SIG-M5 treated with dmso at 0.1 percent for 504 hours (cell line): Measurements from ENCODE around the gene FAM151A.
"Not testable (repeated sequence)": the region's sequence is repeated elsewhere in the genome, so short reads cannot be mapped to it uniquely, and the experiment has no call there.

Source experiments
- DNase-seq: peaks from one replicate; lab custom pipeline; 2025; ENCODE audit not compliant: unreplicated experiment; lab: John Stamatoyannopoulos, UW

FAM151A gene

GRCh38 chr1:54636461-54637446 lies 13.4 kb upstream of the FAM151A start:
- not testable (repeated sequence) for DNase-seq

- not testable (repeated sequence) for DNase-seq
These were observed 12.5 kb upstream of the FAM151A start for GRCh38 chr1:54635804-54636203.

GRCh38 chr1:54627196-54627595 lies 3.9 kb upstream of the FAM151A start:
- no peak for DNase-seq

DNA sequence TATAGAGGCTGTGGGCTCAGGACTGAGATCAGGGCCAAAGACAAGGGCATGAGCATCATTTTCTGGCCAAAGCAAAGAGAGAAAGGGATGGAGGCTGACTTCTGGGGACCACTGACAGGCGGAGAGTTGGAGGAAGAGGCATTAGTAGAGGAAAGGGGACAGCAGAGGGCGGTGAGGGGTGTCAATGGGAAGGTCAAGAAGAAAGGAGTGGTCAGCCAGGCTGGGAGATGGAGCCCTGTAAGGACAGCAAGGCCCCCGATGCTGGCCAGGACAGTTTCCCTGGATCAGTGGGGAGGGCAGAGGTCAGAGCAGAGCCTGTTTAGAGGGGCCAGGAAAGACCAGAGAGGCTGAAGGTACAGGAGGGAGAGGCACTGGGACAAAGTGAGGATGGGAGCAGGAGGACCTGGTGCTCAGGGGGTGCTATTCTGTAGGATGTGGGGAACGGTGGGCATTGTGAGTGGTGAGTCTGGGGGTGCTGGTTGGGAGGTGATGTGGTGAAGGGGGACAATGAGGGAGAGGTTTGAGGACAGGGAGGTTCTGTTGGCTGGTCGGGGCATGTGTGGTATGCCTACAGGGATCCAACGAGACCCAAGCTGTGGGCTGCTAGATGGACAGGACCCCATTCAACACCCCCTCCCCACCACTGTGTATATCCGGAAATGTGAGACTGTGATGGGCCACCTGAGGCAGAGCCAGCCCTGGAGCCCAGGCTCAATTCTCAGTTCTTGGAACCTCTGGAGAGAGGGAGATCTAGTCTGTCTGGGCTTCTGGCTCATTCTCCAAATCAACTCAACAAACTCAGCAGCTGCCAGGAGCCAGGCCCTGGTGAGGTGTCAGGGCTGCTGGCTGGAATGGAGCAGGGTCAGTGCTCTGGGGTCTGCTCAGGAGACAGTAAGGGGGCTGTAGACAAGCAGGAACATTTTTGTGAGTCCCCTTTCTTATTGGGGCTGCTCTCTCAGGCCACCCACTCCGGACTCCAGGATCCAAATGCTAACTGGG lies 1.4 kb upstream of the FAM151A start:
- no peak for DNase-seq

DNA sequence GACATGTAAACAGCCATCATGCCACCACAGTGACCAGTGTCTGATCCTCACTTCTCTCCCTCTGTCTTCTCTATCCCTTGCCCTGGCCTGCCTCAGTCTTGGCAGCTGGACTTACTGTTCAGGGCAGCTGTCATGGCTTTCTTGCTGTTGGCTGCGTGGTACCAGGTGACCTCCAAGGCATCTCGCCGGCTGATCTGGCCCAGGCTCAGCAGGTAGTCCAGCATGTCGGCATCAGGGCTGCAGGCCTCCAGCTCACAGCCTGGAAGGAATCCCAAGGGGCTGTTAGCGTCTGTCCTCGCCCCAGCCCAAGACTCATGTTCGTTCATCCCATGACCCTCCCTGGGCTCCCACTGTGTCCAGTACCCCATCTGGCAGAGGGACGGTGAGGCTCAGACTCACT lies 3.6 kb downstream of the FAM151A start:
- DNase-seq, result no peak

GRCh38 chr1:54615531-54616279 lies 7.6 kb downstream of the FAM151A start:
- peak; percentile 7 for DNase-seq

- no peak for DNase-seq
These were observed 8.8 kb downstream of the FAM151A start for GRCh38 chr1:54614563-54614962.

DNA sequence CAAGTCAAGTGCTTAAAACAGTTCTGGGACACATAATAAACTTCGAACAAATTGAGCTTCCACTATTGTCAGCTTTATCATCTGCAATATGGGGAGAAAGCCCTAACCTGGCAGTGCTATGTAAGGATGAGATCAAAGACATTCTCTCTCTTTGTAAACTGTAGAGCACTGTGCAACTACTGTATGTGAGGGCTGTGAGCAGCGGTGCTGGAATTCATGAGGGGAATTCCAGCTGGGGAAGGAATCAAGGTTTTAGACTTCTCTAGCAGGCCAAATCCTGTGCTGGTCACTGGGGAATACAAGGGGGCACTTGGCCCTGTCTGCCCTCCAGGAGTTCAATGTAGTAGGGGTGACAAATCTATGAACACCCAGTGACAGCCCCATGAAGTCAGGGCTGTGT lies 9.3 kb downstream of the FAM151A start:
- DNase-seq, result no peak

DNA sequence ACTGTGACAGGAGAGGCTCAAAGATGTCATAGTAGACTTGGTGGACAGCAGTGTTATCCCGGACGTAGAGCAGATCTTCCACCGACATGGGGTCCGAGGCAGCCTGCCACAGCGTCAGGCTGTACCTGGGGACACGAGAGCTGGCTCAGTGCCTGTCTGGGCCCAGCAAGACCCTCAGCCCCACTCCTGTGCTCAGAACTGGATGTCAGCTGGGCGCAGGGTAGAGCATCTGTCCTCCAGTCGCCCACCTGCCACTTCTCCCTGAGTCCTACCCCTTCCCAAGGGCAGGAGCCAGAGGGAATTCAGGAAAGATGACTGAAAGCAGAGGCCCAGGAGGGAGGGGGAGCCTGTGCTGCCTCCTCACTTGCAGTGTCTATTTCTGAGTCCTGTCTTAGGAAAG lies 11.7 kb downstream of the FAM151A start:
- DNase-seq, result no peak

DNA sequence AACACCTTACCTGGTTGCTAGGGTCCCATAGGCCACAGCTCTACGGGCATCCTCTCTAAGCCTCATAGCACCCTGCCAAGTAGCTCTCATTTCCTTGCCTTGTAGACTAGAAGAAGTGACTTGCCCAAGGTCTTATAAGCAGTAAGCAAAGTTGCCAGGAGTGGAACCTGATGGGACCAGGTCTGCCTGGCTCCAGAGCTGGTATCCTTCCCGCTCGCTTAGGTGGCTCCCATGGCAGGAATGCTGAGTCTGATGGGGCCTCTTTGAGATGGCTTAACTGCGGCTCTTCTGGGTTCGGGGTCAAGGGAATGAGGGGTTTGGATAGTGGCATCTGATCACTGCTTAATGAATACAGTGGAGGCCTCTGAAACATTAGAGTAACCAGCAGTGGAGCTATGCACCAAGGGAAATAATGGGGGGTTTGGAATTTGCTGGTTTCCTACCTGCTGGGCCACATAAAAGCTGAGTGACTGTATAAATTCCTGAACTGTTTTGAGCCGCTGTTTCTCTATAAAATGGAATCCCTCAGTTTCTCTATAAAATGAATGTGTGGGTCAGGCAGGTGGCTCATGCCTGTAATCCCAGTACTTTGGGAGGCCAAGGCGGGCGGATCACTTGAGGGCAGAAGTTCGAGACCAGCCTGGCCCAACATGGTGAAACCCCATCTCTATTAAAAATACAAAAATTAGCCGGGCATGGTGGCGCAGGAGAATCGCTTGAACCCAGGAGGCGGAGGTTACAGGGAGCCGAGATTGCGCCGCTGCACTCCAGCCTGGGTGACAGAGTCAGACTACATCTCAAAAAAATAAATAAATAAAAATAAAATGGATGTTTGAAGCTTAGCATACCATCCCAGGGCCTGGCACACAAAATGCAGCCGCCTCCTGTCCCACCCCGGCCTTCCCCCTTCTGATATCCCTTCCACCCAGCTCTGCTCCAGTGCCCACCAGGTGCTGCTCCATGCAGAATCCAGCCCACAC lies 12.4 kb downstream of the FAM151A start:
- DNase-seq, result no peak

DNA sequence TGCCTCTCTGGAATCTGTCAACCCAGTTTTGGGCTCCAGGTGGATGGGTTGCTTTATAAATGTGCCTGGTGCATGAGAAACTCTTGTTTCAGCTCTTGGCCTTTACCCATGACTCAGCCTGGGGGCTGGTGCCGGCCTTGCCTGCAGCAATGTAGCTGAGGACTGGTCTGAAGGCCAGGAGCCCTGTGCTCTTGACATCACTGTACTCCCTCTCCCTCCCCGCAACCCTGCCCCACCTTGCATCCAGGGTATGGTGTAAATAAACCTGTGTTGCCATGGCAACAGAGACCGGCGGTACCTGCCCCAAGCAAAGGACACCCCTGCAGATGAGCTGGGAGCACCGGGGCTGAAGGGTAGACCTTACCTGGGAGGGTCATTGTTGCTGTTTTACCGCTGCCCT lies 13.3 kb downstream of the FAM151A start:
- no peak for DNase-seq

DNA sequence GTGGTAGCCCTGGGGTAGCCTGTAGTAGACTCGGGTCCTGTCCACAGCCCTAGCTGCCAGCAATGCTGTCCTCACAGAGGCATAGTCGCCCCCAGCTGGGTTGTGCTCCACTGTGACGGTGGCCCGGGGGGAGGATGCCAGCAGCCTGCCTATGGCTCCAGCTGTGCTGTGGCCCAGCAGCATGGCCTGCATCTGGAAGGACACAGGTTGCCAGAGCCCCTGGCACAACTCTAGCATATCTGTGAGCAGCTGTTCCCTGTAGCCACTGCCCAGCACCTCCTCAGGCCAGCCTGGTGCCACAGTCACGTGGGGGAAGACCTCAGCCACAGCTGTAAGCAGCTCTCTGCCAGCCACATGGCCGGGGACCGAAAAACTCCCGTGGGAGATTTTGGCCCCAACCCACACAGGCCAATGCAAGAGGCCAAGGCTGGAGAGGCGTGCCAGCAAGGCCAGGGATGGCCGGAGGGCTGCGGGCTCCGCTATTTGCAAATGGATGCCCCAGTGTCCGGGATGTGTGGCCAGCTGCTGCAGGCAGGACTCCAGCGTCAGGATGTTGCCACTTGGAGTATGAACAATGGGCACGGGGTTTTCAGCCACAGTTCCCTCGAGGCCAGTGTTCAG lies 13.9 kb downstream of the FAM151A start:
- DNase-seq, result no peak

DNA sequence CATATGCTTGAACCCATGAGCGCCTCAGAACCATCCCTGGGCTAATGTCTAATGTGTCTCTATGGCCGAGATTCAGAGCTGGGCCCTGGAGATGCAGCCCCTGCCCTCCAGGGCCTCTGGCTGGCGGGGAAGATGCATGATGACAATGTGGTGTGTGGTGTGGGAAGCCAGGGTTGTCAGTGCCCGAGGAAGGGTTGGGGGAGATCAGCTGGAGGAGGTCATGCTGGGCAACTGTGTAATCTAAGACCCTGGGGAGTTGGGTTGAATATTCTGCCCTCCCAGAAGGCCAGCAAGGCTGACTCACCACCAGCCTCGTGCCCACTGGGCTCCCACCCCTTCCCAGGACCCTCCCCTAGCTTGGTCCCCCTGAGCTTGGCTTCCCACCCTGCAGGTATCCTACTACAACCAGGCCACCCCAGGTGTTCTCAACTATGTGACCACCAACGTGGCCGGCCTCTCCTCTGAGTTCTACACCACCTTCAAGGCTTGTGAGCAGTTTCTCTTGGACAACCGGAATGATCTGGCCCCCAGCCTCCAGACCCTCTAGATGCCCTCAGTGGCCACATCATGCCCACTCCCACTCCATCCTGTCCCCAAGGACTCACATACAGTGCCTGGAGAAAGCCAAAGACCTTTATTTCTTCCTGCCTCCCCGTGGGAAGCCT lies 14.6 kb downstream of the FAM151A start:
- DNase-seq, result no peak

DNA sequence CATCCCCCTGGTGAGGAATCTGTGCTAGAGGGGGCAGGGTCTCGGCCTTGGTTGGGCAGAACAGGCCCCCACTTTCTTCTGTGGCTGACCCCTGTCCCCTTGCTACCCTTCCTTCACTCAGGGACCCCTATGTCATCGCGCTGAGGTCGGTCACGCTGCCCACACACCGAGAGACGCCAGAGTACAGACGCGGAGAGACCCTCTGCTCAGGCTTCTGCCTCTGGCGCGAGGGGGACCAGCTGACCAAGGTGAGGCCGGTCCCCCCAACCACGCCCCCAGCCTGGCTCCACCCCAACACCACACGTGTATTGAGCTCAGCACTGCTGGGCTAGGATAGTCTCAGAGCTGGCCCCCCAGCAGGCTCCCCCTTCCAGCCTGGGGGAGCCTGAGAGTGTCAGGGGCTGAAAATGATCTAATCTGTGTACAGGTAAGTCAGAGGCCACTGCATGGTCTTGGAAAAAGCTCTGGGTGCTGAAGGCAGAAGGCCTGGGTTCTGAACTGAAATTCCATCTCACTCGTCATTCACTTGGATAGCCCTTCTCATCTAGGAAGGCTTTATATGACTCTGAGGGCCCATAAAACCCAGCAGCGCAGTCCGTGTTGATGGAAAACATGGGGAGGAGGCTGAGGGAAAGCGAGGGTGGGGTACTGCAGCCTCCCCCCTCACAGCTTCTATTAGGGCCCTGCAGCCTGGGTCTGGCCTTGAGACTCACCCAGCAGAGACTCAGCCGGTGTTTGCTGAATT lies 15.3 kb downstream of the FAM151A start:
- no peak for DNase-seq

DNA sequence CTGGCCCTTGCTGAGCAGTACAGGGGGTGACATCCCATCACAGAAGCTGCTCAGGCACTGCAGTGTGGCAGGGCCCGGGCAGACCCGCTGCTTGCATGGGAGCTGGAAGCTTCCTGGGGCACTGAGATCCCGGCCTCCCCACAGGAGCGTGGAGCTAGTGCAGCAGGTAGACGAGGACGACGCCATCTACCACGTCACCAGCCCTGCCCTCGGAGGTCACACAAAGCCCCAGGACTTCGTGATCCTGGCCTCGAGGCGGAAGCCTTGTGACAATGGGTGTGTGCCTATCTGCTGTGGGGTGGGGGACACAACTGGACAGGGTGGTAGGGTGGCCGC lies 16.4 kb downstream of the FAM151A start:
- DNase-seq, result no peak

DNA sequence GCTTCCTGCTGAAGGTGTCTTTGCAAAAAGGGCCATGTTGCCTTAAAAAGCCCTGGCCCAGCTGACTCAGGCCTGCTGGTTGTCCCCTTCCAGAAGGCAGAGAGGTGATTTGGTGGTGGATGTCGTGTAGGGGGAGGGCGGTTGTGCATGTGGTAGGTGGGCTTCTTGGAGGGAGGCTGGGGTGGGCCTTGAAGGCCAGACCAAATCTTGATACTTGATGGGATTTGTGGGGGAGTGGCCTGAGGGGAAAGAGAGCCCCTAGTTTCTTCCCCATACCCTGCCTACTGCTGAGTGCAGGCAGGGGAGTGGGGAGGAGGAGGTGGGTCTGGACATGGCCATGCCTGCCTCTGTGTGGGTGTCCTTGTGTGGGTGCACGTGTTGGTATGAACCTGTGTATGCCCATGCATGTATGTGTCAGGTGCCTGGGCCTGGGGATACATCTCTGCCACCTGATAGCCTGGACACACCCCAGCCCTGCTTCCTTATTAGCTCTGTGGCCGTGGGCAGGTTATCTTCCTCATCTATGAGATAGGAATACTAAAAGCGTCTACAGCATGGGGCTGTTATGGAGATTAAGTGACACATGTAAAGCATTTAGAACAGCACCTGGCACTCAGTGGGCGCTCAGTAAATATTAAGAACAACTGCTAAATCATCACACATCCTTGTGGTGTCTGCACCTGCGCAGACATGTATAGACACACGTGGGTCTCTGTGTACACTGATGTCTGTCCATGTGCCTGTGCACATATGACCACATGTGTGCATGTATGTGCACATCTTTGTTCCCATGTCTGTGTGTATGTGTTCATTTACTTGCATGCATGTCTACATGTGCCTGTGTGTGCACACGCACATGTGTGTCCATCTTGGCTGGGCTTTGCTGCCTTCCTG lies 17.0 kb downstream of the FAM151A start:
- no peak for DNase-seq
